Chondrocyte (in vitro differentiated cells): ENCODE data around the gene USF3. TPM values are rescaled to one million over a fixed set of nuclear protein-coding genes. Genes with fewer than 3 reads are reported as not detected.

Source experiments
- DNase-seq: peaks from one replicate; pipeline ENCODE4 v3.0.0; 2021; ENCODE audit warnings: mixed read lengths, low spot score
- H3K27ac Mint-ChIP-seq: one replicate; pipeline ENCODE4 v1.8.0; 2021; ENCODE audit warnings: mild to moderate bottlenecking, moderate library complexity, mixed read lengths; ENCODE audit not compliant: unreplicated experiment
- H3K27me3 Mint-ChIP-seq: 2 replicates; pipeline ENCODE4 v1.8.0; 2021; ENCODE audit warnings: low read depth, mixed read lengths
- H3K36me3 Mint-ChIP-seq: 2 replicates; pipeline ENCODE4 v1.8.0; 2021; ENCODE audit warnings: low read depth, mixed read lengths
- H3K4me1 Mint-ChIP-seq: 2 replicates; pipeline ENCODE4 v1.8.0; 2021; ENCODE audit warnings: low read depth, mild to moderate bottlenecking, mixed read lengths
- H3K4me3 Mint-ChIP-seq: one replicate; pipeline ENCODE4 v1.8.0; 2021; ENCODE audit warnings: mild to moderate bottlenecking, moderate library complexity, mixed read lengths; ENCODE audit not compliant: unreplicated experiment
- H3K9me3 Mint-ChIP-seq: 2 replicates; pipeline ENCODE4 v1.8.0; 2021; ENCODE audit warnings: low read depth, mixed read lengths
- total RNA-seq: library from RNA; stranded (reverse); gene quantifications from 3 replicates; pipeline ENCODE4 v1.2.1, GENCODE V29; 2021
- TF ChIP-seq, protein P1 (sequence below): fragments of 200-600 bp; sonication (generic); IDR thresholded peaks from 2 replicates; pipeline ENCODE4 v1.5.0; 2021; ENCODE audit warnings: antibody characterized with exemption, mild to moderate bottlenecking, moderate library complexity

USF3 gene
- total RNA-seq, 1 donor from 2014 or later: 9.0 TPM

- Mint-ChIP-seq H3K27me3 (no peaks in the 10 kb centered on the region), H3K36me3 (peaks cover 23% of the 10 kb centered on the region), H3K4me1 (peaks cover 8% of the 10 kb centered on the region), H3K9me3 (no peaks in the 10 kb centered on the region), H3K27ac (no peak overlapping the region), H3K4me3 (no peak overlapping the region)
- no peak for DNase-seq
- TF ChIP-seq, protein P1, sequence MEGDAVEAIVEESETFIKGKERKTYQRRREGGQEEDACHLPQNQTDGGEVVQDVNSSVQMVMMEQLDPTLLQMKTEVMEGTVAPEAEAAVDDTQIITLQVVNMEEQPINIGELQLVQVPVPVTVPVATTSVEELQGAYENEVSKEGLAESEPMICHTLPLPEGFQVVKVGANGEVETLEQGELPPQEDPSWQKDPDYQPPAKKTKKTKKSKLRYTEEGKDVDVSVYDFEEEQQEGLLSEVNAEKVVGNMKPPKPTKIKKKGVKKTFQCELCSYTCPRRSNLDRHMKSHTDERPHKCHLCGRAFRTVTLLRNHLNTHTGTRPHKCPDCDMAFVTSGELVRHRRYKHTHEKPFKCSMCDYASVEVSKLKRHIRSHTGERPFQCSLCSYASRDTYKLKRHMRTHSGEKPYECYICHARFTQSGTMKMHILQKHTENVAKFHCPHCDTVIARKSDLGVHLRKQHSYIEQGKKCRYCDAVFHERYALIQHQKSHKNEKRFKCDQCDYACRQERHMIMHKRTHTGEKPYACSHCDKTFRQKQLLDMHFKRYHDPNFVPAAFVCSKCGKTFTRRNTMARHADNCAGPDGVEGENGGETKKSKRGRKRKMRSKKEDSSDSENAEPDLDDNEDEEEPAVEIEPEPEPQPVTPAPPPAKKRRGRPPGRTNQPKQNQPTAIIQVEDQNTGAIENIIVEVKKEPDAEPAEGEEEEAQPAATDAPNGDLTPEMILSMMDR: no peak
Measured at GRCh38 chr3:113663324-113663750, 33.1 kb downstream of the USF3 start.

- H3K4me3 Mint-ChIP-seq: no peak overlapping the region
- H3K27me3 Mint-ChIP-seq: no peaks in the 10 kb centered on the region
- H3K36me3 Mint-ChIP-seq: peaks cover 27% of the 10 kb centered on the region
- TF ChIP-seq, protein P1: no peak
- no peaks in the 10 kb centered on the region for H3K9me3 Mint-ChIP-seq
- H3K4me1 Mint-ChIP-seq: peaks cover 3% of the 10 kb centered on the region
- no peak for DNase-seq
- H3K27ac Mint-ChIP-seq: no peak overlapping the region
Measured at GRCh38 chr3:113662824-113663223, 33.6 kb downstream of the USF3 start.

DNA sequence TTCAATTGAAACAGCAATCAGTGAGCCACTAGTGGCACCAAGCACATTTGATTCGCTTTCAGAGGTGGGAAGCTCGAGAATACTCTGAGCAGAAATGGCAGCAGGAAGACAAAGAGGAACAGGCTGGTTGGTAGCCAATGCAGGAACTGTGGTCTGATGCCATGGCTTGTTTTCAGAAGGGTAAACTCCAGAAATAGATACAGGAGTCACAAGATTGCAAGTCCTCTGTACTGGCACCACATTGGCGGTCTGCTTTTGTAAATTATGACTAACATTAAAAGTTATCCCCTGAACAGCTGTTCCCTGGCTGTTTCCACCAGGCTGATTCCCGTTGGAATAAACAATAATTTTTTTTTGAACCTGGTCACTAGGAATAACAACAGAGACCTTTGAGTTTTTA, 35.5 kb downstream of the USF3 start:
- Mint-ChIP-seq H3K27ac (no peak overlapping the region), H3K4me3 (no peak overlapping the region), H3K4me1 (no peaks in the 10 kb centered on the region), H3K9me3 (no peaks in the 10 kb centered on the region), H3K36me3 (peaks cover 38% of the 10 kb centered on the region), H3K27me3 (no peaks in the 10 kb centered on the region)
- TF ChIP-seq, protein P1: no peak
- no peak for DNase-seq

- no peak overlapping the region for H3K4me3 Mint-ChIP-seq
- TF ChIP-seq, protein P1: no peak
- H3K4me1 Mint-ChIP-seq: no peaks in the 10 kb centered on the region
- no peaks in the 10 kb centered on the region for H3K27me3 Mint-ChIP-seq
- peaks cover 3% of the 10 kb centered on the region for H3K9me3 Mint-ChIP-seq
- no peak for DNase-seq
- H3K27ac Mint-ChIP-seq: no peak overlapping the region
- H3K36me3 Mint-ChIP-seq: peaks cover 42% of the 10 kb centered on the region
Measured at GRCh38 chr3:113660458-113660857, 36.0 kb downstream of the USF3 start.

- Mint-ChIP-seq H3K9me3 (peaks cover 3% of the 10 kb centered on the region), H3K36me3 (peaks cover 42% of the 10 kb centered on the region), H3K27ac (no peak overlapping the region), H3K4me1 (no peaks in the 10 kb centered on the region), H3K4me3 (no peak overlapping the region), H3K27me3 (no peaks in the 10 kb centered on the region)
- no peak for DNase-seq
- TF ChIP-seq, protein P1: no peak
Measured at GRCh38 chr3:113659996-113660395, 36.4 kb downstream of the USF3 start.
